Kidney (tissue), 14 donors: ENCODE data around the gene CCDC69. TPM values are rescaled to one million over a fixed set of nuclear protein-coding genes. Genes with fewer than 3 reads are reported as not detected.

ENCODE experiments used
- DNase-seq, 5 donors: peaks; one replicate each; pipeline ENCODE4 v3.0.0-alpha.2; 2013 to 2020
- FAIRE-seq: peaks from 2 replicates; lab custom pipeline; 2012; peaks lifted over from hg19 to GRCh38; lab: Jason Lieb, UNC
- H3K27ac ChIP-seq, 2 donors: one replicate each; pipeline ENCODE4 v1.7.0; 2013; ENCODE audit warnings: low read depth in 2 of 2, low read length in 2 of 2, inconsistent platforms in 1 of 2
- H3K27me3 ChIP-seq: one replicate; pipeline ENCODE4 v1.7.1; 2013; ENCODE audit warnings: low read length, inconsistent platforms; ENCODE audit not compliant: control insufficient read depth, insufficient read depth
- H3K36me3 ChIP-seq, 3 donors: one replicate each; pipeline versions ENCODE4 v1.7.0 to v1.7.1; 2013; ENCODE audit warnings: low read length in 3 of 3, control low read depth in 1 of 3, inconsistent platforms in 1 of 3; ENCODE audit not compliant: insufficient read depth in 3 of 3, control insufficient read depth in 2 of 3
- H3K4me1 ChIP-seq, 3 donors: one replicate each; pipeline versions ENCODE4 v1.7.0 to v1.7.1; 2013; ENCODE audit warnings: low read length in 3 of 3, inconsistent platforms in 1 of 3, low read depth in 1 of 3; ENCODE audit not compliant: control insufficient read depth in 2 of 3, insufficient read depth in 2 of 3
- H3K4me3 ChIP-seq, 3 donors: one replicate each; pipeline versions ENCODE4 v1.7.0 to v1.8.1; 2013; ENCODE audit warnings: low read length in 3 of 3, control low read depth in 1 of 3, inconsistent platforms in 1 of 3
- H3K9ac ChIP-seq, 3 donors: one replicate each; pipeline versions ENCODE4 v1.7.0 to v1.7.1; 2013; ENCODE audit warnings: low read length in 3 of 3, control low read depth in 1 of 3, inconsistent platforms in 1 of 3
- H3K9me3 ChIP-seq, 3 donors: one replicate each; pipeline versions ENCODE4 v1.7.0 to v1.7.1; 2013; ENCODE audit warnings: low read length in 3 of 3, control low read depth in 1 of 3, inconsistent platforms in 1 of 3; ENCODE audit not compliant: control insufficient read depth in 2 of 3, insufficient read depth in 1 of 3
- CTCF ChIP-seq: IDR thresholded peaks from 3 replicates; pipeline ENCODE4 v1.5.1; 2012; ENCODE audit warnings: mild to moderate bottlenecking, moderate library complexity, borderline replicate concordance; ENCODE audit not compliant: insufficient read depth; ENCODE audit errors: extremely low read depth
- intact Hi-C: fragments of 100-400 bp; cut with DNase I; formaldehyde crosslinking; loops from one replicate; pipeline ENCODE4 v1.11.1; 2022
- polyA plus RNA-seq: library from polyadenylated mRNA; stranded (reverse); fragments of 350-450 nt; fragmentation: Illumina TruSeq; extraction: RNeasy Lipid Tissue Mini Kit (QIAGEN cat#74804); gene quantifications from one replicate; pipeline ENCODE4 v1.2.3, GENCODE V29; 2014; ENCODE audit warnings: low read depth, low replicate concordance; ENCODE audit not compliant: insufficient read depth
- total RNA-seq: library from RNA; stranded (reverse); fragmentation: NEBNext Ultra II Directional; extraction: Animal tissue kit (Norgen Biotek cat#: 25700); gene quantifications from one replicate; pipeline ENCODE4 v1.2.1, GENCODE V29; 2021
- donor health status: control.
- donor health status: control.
- donor health status: control.
- donor health status: control.
- donor health status: control.
- donor health status: DM: yes; HTN: yes; CAD: no.
- donor health status: Normal renal cell carcinoma (clear cell type).

CCDC69 gene
- total and polyA plus RNA-seq, 2 donors from 2014 or later, result 11.1 to 22.8 TPM

DNA sequence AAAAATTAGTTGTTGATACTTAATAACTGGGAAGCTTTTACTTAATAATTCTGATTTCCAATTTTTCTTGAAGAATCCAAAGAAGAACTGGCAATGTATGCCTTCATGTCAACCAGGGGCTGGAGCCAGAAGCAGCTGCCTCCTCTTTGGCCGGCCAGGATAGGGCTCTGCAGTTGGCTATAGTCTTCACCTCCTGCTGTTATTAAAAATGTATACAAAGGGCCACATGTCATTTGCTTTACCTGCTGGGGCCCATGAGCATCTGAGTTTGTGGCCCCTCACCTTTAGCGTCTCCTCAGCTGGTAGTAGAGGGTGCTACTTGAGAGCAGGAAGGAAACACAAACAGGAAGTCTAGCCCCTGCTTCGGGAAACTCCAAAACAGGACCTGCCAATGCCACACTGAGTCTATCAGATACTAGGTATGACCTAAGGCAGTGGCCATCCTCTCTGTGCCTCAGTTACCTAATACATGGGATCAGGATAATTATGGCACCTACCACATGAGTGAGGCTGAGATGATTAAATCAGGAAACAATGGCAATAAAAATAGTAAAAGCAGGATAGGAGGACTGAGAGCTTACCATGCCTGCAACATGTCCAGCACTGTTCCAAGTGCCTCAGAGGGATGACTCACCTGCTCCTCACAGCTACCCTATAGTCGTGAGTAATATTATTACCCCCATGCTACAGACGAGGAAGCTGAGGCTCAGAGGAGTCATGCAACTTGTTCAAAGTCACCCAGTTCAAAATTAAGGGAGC lies 21.3 kb downstream of the CCDC69 start:
- intact Hi-C loops, result no loop called here
- H3K27me3 ChIP-seq, result no peaks in the 10 kb centered on the region
- no peak for DNase-seq
- H3K9ac ChIP-seq, result no peak overlapping the region
- no peaks in the 10 kb centered on the region for H3K36me3 ChIP-seq
- FAIRE-seq, result no peak
- H3K4me1 ChIP-seq, result no peaks in the 10 kb centered on the region
- TF ChIP-seq CTCF, result no peak
- no peak overlapping the region for H3K4me3 ChIP-seq
- no peak overlapping the region for H3K27ac ChIP-seq
- H3K9me3 ChIP-seq, result no peaks in the 10 kb centered on the region

DNA sequence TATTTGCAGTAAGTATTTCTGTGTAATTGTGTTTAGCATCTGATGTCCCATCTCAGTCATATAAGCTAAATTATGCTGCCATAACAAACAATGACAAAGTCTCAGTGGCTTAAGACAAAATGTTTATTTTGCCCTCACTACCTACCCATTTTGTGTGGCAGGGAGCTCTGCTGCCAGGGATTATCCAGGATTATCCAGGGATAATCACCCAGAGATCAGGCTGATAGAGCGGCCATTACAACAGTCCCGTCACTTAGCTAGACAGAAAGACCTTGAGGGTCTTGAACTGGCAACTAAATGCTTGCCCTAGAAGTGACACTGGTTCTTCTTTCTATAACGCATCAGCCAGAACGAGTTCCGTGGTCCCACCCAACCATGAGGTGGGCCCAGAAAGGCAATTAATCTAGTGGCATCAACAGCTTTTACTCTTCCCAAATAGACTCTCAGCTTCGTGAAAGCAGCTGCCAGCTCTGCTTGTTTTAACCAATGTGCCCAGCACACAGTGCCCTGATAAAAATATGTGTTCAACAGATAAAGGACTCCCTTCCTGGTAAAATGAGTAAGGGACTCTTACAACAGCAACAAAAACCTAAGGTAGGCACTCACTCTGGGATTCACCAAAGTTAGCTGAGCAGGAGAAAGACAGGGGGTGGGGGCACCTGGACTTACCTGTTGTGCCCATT lies 22.8 kb downstream of the CCDC69 start:
- Histone ChIP-seq H3K9me3 (no peaks in the 10 kb centered on the region), H3K4me1 (no peaks in the 10 kb centered on the region), H3K27me3 (no peaks in the 10 kb centered on the region), H3K36me3 (no peaks in the 10 kb centered on the region), H3K4me3 (no peak overlapping the region), H3K9ac (no peak overlapping the region), H3K27ac (no peak overlapping the region)
- no peak for DNase-seq
- TF ChIP-seq CTCF, result no peak
- FAIRE-seq, result no peak
- intact Hi-C loops, result no loop called here

DNA sequence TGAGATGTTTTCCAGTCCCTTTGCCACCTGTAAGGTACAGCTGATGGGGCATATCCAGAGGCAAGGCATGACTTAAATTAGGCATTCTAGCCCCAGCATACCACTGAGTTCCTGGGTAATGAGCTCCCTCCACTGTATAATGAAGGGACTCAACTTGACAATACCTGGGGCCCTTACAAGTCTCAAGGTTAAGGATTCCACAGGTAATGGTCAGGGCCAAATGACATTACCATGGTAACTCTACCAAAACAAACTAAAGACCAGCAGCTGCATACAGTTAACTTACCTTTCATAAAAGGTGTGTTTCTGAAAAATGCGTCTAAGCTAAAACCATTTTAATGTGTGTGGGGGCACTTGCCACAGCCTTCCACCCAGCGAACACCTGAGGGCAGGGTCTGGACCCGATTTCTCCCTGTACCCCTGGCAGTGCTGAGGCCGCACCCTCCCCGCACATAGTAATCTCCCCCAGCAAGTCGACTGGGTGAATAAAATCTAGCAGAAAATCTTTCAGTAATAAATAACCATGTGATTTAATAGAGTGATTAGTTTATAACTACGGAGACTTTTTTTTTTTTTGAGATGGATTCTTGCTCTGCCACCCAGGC lies 24.2 kb downstream of the CCDC69 start:
- DNase-seq, result peak in 1 of 5 donors; percentile 18
- intact Hi-C loops, result no loop called here
- H3K36me3 ChIP-seq, result no peaks in the 10 kb centered on the region
- H3K27me3 ChIP-seq, result no peaks in the 10 kb centered on the region
- no peak overlapping the region for H3K27ac ChIP-seq
- H3K9ac ChIP-seq, result no peak overlapping the region
- FAIRE-seq, result no peak
- no peak overlapping the region for H3K4me3 ChIP-seq
- H3K4me1 ChIP-seq, result no peaks in the 10 kb centered on the region
- no peak for TF ChIP-seq CTCF
- H3K9me3 ChIP-seq, result no peaks in the 10 kb centered on the region
